GM04503 (cell line): ENCODE data around the gene TBC1D30.
"Not testable (repeated sequence)": the region's sequence is repeated elsewhere in the genome, so short reads cannot be mapped to it uniquely, and the experiment has no call there.

Experiments
- DNase-seq: peaks from one replicate; pipeline ENCODE4 v3.0.0-alpha.2; 2012; ENCODE audit warnings: low read depth

TBC1D30 gene, protein sequence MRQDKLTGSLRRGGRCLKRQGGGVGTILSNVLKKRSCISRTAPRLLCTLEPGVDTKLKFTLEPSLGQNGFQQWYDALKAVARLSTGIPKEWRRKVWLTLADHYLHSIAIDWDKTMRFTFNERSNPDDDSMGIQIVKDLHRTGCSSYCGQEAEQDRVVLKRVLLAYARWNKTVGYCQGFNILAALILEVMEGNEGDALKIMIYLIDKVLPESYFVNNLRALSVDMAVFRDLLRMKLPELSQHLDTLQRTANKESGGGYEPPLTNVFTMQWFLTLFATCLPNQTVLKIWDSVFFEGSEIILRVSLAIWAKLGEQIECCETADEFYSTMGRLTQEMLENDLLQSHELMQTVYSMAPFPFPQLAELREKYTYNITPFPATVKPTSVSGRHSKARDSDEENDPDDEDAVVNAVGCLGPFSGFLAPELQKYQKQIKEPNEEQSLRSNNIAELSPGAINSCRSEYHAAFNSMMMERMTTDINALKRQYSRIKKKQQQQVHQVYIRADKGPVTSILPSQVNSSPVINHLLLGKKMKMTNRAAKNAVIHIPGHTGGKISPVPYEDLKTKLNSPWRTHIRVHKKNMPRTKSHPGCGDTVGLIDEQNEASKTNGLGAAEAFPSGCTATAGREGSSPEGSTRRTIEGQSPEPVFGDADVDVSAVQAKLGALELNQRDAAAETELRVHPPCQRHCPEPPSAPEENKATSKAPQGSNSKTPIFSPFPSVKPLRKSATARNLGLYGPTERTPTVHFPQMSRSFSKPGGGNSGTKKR

GRCh38 chr12:64824500-64825142 is at the start of gene TBC1D30:
Gene TBC1D30 (plus strand): TSS chr12:64824647. CDS start chr12:64824880, 233 bp downstream.
- no peak for DNase-seq

- not testable (repeated sequence) for DNase-seq
Observed at GRCh38 chr12:64775147-64775736, 49.2 kb upstream of the TBC1D30 start.

GRCh38 chr12:64779354-64779974 is 45.0 kb upstream of the TBC1D30 start:
- no peak for DNase-seq

- DNase-seq, result no peak
Observed at GRCh38 chr12:64780132-64780530, 44.3 kb upstream of the TBC1D30 start.

- DNase-seq, result no peak
Observed at GRCh38 chr12:64780531-64781279, 43.7 kb upstream of the TBC1D30 start.

GRCh38 chr12:64781280-64782190 is 42.9 kb upstream of the TBC1D30 start:
- DNase-seq, result no peak

- no peak for DNase-seq
Observed at GRCh38 chr12:64782191-64782876, 42.1 kb upstream of the TBC1D30 start.

GRCh38 chr12:64785838-64786237 is 38.6 kb upstream of the TBC1D30 start:
- DNase-seq, result no peak

GRCh38 chr12:64790166-64790565 is 34.3 kb upstream of the TBC1D30 start:
- no peak for DNase-seq

- no peak for DNase-seq
Observed at GRCh38 chr12:64791036-64791435, 33.4 kb upstream of the TBC1D30 start.

GRCh38 chr12:64792128-64792527 is 32.3 kb upstream of the TBC1D30 start:
- no peak for DNase-seq

GRCh38 chr12:64793610-64794009 is 30.8 kb upstream of the TBC1D30 start:
- DNase-seq, result no peak

GRCh38 chr12:64794305-64794704 is 30.1 kb upstream of the TBC1D30 start:
- DNase-seq, result no peak

DNA sequence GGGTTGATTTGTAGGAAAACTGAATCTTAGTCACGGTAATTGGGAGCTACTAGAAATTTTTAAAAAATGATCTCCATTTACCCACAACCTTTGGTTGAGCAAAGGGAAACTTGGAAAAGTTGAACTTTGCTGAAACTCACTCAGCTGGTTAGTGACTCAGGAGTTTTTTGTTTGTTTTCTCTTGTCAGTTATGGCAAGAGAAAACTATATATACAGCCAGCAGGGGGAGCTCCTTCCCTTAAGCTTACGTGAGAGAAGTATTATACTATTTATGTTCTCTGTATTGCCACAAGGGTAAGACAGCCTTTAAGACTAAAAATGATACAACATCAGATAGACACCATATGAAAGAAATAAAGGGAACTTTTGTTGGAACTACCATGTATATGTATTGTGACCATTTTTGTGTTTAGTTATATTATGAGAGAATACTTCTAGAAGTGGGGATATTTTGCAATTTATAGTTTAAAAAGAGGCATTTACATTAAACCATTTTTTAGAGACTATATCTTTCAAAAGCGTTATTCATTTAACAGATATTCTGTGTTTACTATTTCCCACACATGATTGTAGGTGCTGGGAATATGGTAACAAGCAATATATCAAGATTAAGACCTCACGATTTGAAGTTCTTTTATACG is 28.1 kb upstream of the TBC1D30 start:
- DNase-seq, result peak; percentile 35

DNA sequence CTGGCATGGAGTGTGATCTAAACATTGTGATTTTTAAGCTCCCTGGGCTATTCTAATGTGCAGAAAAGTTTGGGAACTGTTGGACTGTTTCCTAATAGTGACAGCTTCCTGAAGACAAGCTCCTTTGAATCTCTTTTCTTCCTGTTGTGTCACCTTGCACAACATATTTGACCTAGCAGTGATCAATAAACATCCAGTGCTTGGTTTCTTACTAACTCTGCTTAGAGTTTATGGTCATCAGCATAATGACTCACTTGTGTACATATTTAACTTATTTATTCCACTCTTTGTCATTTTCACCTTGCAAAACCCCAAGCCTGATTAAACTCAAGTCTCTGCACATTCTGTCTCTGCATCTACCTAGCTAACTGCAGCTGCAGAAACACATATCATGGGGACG is 27.3 kb upstream of the TBC1D30 start:
- no peak for DNase-seq

- DNase-seq, result no peak
Observed at GRCh38 chr12:64798165-64798564, 26.3 kb upstream of the TBC1D30 start.

GRCh38 chr12:64800640-64801039 is 23.8 kb upstream of the TBC1D30 start:
- no peak for DNase-seq

GRCh38 chr12:64801381-64801780 is 23.1 kb upstream of the TBC1D30 start:
- DNase-seq, result no peak

- not testable (repeated sequence) for DNase-seq
Observed at GRCh38 chr12:64802180-64802775, 22.2 kb upstream of the TBC1D30 start.
